Kidney (tissue), 14 donors: ENCODE measurements around the gene GPC2. TPM values are rescaled to one million over a fixed set of nuclear protein-coding genes. Genes with fewer than 3 reads are reported as not detected.
"Not testable (repeated sequence)": the region's sequence is repeated elsewhere in the genome, so short reads cannot be mapped to it uniquely, and the experiment has no call there.

Experiments used
- DNase-seq, 5 donors: peaks; one replicate each; pipeline ENCODE4 v3.0.0-alpha.2; 2013 to 2020
- FAIRE-seq: peaks from 2 replicates; lab custom pipeline; 2012; peaks lifted over from hg19 to GRCh38; lab: Jason Lieb, UNC
- H3K27ac ChIP-seq, 2 donors: one replicate each; pipeline ENCODE4 v1.7.0; 2013; ENCODE audit warnings: low read depth in 2 of 2, low read length in 2 of 2, inconsistent platforms in 1 of 2
- H3K27me3 ChIP-seq: one replicate; pipeline ENCODE4 v1.7.1; 2013; ENCODE audit warnings: low read length, inconsistent platforms; ENCODE audit not compliant: control insufficient read depth, insufficient read depth
- H3K36me3 ChIP-seq, 3 donors: one replicate each; pipeline versions ENCODE4 v1.7.0 to v1.7.1; 2013; ENCODE audit warnings: low read length in 3 of 3, control low read depth in 1 of 3, inconsistent platforms in 1 of 3; ENCODE audit not compliant: insufficient read depth in 3 of 3, control insufficient read depth in 2 of 3
- H3K4me1 ChIP-seq, 3 donors: one replicate each; pipeline versions ENCODE4 v1.7.0 to v1.7.1; 2013; ENCODE audit warnings: low read length in 3 of 3, inconsistent platforms in 1 of 3, low read depth in 1 of 3; ENCODE audit not compliant: control insufficient read depth in 2 of 3, insufficient read depth in 2 of 3
- H3K4me3 ChIP-seq, 3 donors: one replicate each; pipeline versions ENCODE4 v1.7.0 to v1.8.1; 2013; ENCODE audit warnings: low read length in 3 of 3, control low read depth in 1 of 3, inconsistent platforms in 1 of 3
- H3K9ac ChIP-seq, 3 donors: one replicate each; pipeline versions ENCODE4 v1.7.0 to v1.7.1; 2013; ENCODE audit warnings: low read length in 3 of 3, control low read depth in 1 of 3, inconsistent platforms in 1 of 3
- H3K9me3 ChIP-seq, 3 donors: one replicate each; pipeline versions ENCODE4 v1.7.0 to v1.7.1; 2013; ENCODE audit warnings: low read length in 3 of 3, control low read depth in 1 of 3, inconsistent platforms in 1 of 3; ENCODE audit not compliant: control insufficient read depth in 2 of 3, insufficient read depth in 1 of 3
- CTCF ChIP-seq: IDR thresholded peaks from 3 replicates; pipeline ENCODE4 v1.5.1; 2012; ENCODE audit warnings: mild to moderate bottlenecking, moderate library complexity, borderline replicate concordance; ENCODE audit not compliant: insufficient read depth; ENCODE audit errors: extremely low read depth
- intact Hi-C: fragments of 100-400 bp; cut with DNase I; formaldehyde crosslinking; loops from one replicate; pipeline ENCODE4 v1.11.1; 2022
- polyA plus RNA-seq: library from polyadenylated mRNA; stranded (reverse); fragments of 350-450 nt; fragmentation: Illumina TruSeq; extraction: RNeasy Lipid Tissue Mini Kit (QIAGEN cat#74804); gene quantifications from one replicate; pipeline ENCODE4 v1.2.3, GENCODE V29; 2014; ENCODE audit warnings: low read depth, low replicate concordance; ENCODE audit not compliant: insufficient read depth
- total RNA-seq: library from RNA; stranded (reverse); fragmentation: NEBNext Ultra II Directional; extraction: Animal tissue kit (Norgen Biotek cat#: 25700); gene quantifications from one replicate; pipeline ENCODE4 v1.2.1, GENCODE V29; 2021
- donor health status: control.
- donor health status: control.
- donor health status: control.
- donor health status: control.
- donor health status: control.
- donor health status: DM: yes; HTN: yes; CAD: no.
- donor health status: Normal renal cell carcinoma (clear cell type).

The GPC2 gene
- total and polyA plus RNA-seq, 2 donors from 2014 or later: 0.73 to 1.8 TPM

GRCh38 chr7:100220586-100221230, 43.5 kb upstream of the GPC2 start:
- H3K4me3 ChIP-seq: no peak overlapping the region

GRCh38 chr7:100219801-100220585, 42.8 kb upstream of the GPC2 start, which contains the start of gene PVRIG:
Gene PVRIG (plus strand): TSS chr7:100219949. CDS start chr7:100219971, 22 bp downstream.
- peak in 2 of 5 donors; percentile 38 to 72 for DNase-seq
- H3K27me3 ChIP-seq, H3K9me3 ChIP-seq, H3K4me3 ChIP-seq, H3K36me3 ChIP-seq, H3K9ac ChIP-seq, intact Hi-C loops, H3K4me1 ChIP-seq, FAIRE-seq: not testable (repeated sequence)
- peak within 1 kb of the TSS in 1 of 2 donors; percentile 47 for H3K27ac ChIP-seq

More at GRCh38 chr7:100220586-100221230, 43.5 kb upstream of the GPC2 start:
- Histone ChIP-seq H3K9ac (no peak overlapping the region), H3K27ac (peak overlapping the region in 1 of 2 donors; percentile 47), H3K9me3 (no peaks in the 10 kb centered on the region), H3K36me3 (no peaks in the 10 kb centered on the region), H3K4me1 (no peaks in the 10 kb centered on the region), H3K27me3 (no peaks in the 10 kb centered on the region)
- no peak for TF ChIP-seq CTCF
- DNase-seq (peak in 1 of 5 donors; percentile 29), FAIRE-seq (no peak)
- intact Hi-C loops: no loop called here

- Histone ChIP-seq H3K27me3 (no peaks in the 10 kb centered on the region), H3K36me3 (no peaks in the 10 kb centered on the region), H3K9ac (no peak overlapping the region), H3K4me1 (no peaks in the 10 kb centered on the region), H3K27ac (peak overlapping the region in 1 of 2 donors; percentile 14), H3K4me3 (no peak overlapping the region), H3K9me3 (no peaks in the 10 kb centered on the region)
- no peak for TF ChIP-seq CTCF
- FAIRE-seq (no peak), DNase-seq (peak in 2 of 5 donors; percentile 31 to 78)
- intact Hi-C loops: no loop called here
Measured at GRCh38 chr7:100219271-100219737, 42.1 kb upstream of the GPC2 start.

- H3K4me1 ChIP-seq, H3K9me3 ChIP-seq, H3K27me3 ChIP-seq, H3K4me3 ChIP-seq, H3K9ac ChIP-seq, intact Hi-C loops, H3K27ac ChIP-seq, H3K36me3 ChIP-seq: not testable (repeated sequence)
- TF ChIP-seq CTCF: peak; percentile 63
- FAIRE-seq (peak; percentile 62), DNase-seq (peak in 2 of 5 donors; percentile 31 to 90)
Measured at GRCh38 chr7:100217934-100218333, 40.8 kb upstream of the GPC2 start.
